Ramos (cell line): ENCODE measurements around the gene CMC4.

Experiments
- in situ Hi-C: fragments of 300-500 bp; cut with MboI; formaldehyde crosslinking; loops from one replicate; pipeline ENCODE4 v1.14.3; 2022; ENCODE audit warnings: low sequenced_read_pairs; ENCODE audit not compliant: unreplicated experiment

Gene CMC4, protein sequence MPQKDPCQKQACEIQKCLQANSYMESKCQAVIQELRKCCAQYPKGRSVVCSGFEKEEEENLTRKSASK

DNA sequence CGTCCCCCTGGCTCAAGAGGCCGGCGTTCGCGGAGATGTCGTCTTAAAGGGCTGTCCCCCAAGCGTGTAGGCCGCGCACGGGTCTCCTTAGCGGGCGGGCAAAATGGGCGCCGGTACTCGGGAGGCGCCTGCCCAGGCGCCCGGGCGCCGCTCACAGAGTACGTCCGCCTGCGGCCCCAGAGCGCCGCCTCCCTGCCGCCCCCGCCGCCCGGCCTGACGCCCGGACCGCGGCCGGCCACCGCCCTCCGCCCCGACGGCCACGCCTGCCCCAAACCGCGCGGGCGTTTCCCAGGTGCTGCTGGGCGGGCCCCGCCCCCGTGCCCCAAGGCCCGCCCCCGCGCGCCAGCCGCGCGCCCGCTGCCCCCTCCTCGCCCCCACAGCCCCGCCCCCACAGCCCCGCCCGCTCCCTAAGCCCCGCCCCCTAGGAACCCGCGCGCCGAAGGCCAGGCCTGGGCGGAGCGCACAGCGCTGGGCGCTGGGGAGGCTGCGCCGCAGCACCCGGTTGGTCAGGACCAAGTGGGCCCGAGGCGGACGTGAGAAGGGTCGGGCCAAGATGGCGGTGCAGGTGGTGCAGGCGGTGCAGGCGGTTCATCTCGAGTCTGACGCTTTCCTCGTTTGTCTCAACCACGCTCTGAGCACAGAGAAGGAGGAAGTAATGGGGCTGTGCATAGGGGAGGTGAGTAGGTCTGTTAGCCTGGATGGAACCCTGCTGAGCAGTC lies at the start of gene CMC4, which contains the start of the genes BRCC3 and MTCP1:
TSS of gene CMC4 (minus strand) at position 162 of the 719 bp plus-strand sequence. CDS start 7,113 bp downstream, outside the sequence.
TSS of gene BRCC3 (plus strand) at position 534 of the 719 bp plus-strand sequence. CDS start at position 554, 20 bp downstream.
TSS of gene MTCP1 (minus strand) at position 162 of the 719 bp plus-strand sequence. CDS start 5,126 bp downstream, outside the sequence.
- in situ Hi-C loops: loop anchor here (25.0 kb wide), 1 partner anchor 309 kb away; the partner anchor contains the start of genes DKC1 and GAB3

DNA sequence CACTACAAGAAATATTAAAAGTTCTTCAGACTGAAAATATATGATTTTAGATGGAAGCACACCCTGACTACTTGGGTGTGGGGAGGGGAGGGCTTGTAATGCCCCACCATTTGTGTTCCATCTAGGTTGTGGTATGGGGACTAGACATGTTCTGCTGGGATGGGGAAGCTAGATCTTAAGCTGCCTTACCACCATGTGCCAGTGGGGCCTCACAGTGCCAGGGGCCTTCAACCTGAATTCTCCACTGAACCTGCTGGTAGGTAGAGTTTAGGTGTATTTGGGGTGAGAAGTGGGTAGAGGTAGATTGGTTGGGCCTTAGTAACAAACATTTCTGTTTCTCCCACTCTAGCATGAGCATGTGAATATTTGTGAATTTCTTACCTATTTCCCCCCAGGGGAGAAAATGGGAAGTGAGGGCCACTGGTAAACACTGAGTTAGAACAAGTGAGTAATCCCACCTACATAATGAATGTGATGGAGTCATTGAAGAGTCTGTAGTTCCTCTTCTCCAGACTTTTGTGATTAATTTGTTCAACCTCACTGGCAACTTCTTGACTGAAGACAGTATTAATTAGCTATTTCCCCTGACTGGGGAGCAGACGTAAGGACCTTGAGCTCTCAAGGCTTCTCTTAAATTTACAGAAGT lies 44.4 kb upstream of the CMC4 start:
- in situ Hi-C loops: no loop called here

DNA sequence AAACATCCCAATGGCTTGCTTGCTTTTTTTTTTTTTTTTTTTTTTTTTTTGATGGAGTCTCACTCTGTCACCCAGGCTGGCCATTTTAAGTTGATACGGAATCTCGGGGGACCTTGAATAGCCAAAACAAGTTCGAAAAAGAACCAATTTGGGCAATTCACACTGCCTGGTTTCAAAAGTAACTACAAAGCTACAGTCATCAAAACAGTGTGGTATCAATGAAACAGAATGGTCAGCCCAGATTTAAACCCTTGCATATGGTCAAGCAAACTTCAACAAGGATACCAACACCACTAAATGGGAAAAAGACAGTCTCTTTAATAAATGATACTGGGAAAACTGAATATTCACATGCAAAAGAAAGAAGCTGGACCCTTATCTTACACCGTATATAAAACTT lies 42.2 kb upstream of the CMC4 start:
- in situ Hi-C loops: no loop called here

DNA sequence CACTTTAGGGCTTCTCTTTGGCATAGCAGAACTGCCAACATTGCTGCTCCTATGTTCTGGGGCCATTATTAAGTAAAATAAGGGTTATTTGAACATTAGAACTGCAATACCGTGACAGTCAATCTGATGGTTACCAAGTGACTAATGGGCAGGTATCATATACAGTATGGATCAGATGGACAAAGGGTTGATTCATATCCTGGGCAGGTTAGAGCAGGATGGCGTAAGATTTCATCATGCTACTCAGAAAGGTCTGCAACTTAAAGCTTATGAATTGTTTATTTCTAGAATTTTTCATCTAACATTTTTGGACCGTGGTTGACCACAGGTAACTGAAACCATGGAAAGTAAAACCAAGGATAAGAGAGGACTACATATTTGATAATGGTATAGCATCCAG lies 41.2 kb upstream of the CMC4 start:
- in situ Hi-C loops: no loop called here

DNA sequence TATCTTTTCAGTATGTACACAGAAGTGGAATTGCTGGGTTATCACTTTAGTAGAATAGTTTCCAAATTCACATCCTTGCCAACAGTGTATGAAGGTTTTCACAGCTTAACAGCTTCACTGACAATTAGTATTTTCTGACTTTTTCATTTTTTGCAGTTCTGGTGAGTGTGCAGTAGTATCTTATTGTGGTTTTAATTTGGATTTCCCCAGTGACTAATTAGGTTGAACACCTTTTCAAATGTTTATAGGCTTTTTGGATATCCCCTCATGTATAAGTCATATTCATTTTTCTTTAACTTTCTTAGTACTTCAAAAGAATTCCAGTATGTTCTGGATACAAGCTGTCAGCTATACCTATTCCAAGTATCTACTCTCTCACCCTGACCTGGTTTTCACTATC lies 37.5 kb upstream of the CMC4 start:
- in situ Hi-C loops: no loop called here

DNA sequence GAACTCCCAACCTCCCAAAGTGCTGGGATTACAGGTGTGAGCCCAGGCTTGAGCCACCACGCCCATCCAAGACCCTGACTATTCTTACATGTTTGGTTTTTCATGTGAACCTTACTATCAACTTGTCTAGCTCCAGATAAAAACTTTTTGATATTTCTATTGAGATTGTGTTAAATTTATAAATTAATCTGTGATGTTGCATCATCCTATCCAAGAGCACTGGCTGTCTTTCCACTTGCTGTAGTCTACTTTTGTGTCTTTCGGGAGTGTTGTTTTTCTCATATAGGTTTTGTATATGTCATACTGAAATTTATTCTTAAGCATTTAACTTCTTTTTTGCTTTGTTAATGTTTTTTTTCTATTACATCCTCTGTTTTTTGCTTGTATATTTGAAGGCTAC lies 35.0 kb upstream of the CMC4 start:
- in situ Hi-C loops: no loop called here

DNA sequence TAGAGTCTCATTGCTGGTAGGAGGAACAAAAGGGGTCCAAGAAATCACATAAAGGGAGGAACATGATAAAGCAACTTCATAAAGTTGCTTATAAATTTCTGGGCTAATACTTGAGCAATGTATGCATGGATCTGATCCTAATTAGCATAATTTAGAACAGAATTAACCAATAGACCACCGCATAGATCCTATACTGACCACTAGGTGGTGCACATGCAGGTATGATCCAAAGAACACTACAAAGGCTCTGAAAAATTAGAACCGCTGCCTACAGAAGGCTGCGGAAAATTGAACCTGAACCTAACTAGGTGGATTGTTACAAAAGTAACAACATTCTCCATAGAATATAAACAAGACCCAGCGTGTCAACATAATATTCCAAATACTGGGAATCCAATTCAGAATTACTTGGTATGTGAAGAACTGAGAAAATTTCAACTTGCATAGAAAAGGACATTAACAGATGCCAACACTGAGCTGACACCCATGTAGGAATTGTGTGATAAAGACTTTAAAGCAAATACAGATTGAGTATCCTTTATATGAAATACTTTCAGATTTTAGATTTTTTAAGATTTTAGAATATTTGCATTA lies 23.6 kb upstream of the CMC4 start:
- in situ Hi-C loops: no loop called here

DNA sequence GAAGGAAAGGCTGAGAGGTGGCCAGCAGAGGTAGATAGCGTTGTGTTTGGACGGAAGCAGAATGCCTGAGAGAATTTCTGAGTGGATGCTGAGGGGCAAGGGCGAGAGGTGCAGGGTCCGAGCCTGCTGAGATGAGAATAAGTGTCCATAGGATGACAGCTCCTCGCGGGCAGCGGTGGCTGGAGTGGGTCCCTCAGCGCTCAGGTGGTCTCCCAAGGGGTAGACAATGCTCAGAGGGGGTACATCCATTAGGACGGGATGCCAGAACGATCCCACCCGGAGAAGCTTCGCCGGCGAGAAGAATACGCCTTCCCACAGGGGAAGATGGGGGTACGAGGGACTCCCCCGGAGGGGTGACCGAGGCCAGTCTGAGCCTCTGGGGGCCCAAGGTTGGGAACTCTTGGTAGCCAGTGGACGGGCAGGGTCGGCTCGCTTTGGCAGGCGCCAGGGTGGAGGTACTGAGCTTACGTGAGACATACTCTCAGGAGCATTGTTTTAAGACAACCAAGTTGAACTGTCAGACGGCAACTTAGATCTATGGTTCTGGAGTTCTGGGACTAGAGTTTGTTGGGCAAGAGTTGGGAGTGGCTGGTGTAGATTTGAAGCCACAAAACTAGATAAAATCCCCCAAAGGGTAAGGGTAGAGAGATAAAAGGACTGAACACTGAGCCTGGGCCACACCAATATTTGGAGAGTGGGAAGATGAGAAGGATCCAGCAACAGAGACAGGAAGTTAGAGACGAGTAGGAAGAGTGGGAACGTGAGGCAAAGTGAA lies 16.2 kb upstream of the CMC4 start:
- in situ Hi-C loops: no loop called here

DNA sequence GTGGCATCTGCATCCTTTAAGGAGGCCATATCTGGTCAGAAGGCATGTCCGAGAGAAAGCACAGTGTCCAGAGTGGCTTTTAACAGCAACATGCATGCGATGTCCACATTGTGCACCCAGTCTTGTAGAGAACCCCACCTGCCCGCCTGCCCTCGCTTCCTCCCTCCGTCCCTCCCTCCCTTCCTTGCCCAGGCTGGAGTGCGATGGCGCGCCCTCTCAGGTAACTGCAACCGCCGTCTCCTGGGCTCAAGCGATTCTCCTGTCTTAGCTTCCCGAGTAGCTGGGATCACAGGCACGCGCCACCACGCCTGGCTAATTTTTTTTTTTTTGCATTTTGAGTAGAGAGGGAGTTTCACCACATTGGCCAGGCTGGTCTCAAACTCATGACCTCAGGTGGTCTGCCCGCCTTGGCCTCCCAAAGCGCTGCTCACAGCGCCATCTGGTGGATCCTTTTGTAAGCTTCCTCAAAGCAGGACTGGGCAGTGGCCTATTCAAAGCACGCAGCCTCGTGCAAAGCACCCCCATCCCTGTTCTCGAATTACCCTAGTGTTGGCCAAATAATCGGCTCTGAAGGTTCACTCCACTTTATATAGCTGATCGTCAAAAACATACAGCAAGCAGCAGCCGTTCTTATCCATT lies 15.4 kb upstream of the CMC4 start:
- in situ Hi-C loops: no loop called here

DNA sequence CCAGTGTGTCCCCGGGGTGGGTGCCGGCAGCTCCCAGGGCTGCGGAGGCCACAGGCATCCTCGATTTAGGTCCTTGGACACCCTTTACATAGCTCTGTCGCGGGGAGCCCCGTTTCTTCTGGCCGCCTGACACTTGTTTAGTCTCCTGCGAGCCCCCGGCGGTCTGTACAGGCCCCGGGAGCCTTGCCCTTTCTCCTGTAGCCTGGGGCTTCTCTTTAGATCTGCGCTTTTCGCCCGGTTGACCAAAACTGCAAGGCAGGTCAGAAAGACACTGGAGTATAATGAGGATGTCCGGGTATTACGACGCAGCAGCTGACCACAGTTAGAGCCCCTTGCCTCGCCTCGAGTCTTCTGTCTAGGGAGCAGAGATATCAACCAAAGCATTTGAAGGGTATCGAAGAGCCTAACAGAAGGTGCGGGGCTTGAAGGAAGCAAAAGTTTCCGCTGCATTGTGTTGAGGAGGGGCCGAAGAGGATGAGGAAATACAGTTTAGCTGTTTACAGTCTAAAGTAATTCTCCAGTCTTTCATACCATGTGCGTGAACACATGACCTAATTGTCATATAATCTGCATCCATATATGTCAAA lies 851 bp upstream of the CMC4 start:
- in situ Hi-C loops: loop anchor here (25.0 kb wide), 1 partner anchor 309 kb away; the partner anchor contains the start of genes DKC1 and GAB3

DNA sequence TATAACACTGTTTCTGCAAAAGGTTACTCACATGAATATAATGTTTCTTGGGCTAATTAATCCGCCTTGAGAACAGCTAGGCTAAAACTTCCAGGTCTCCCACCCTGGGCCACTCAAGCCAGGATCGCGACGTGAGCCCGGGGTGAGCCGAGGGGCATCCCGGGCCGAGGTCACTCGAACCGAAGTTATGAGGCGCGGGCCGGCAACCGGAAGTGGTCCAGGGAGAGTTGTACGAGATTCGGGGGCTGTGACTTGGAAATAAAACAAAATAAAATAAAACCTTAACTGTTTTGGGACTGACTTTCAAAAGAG lies 317 bp downstream of the CMC4 start:
- in situ Hi-C loops: loop anchor here (25.0 kb wide), 1 partner anchor 308 kb away; the partner anchor contains the start of genes DKC1 and GAB3

DNA sequence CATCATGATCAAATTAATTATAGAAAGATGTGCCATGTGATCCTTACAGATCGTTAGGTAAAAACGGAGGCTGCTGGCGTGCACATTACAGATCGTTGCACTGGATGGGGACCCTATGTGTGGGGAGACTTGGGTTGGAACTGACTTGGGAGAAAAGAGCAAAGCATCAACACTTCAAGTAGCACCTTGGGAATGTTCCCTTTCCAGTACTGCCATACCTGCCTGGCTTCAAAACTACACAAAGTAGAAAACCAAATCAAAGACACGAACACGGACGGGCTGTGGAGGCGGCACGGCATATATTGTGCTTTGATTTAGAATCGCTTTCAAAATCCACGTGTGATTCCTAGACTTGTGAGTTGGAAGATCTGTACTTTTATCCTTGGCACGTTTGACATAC lies 898 bp downstream of the CMC4 start:
- in situ Hi-C loops: loop anchor here (25.0 kb wide), 1 partner anchor 308 kb away; the partner anchor contains the start of genes DKC1 and GAB3

DNA sequence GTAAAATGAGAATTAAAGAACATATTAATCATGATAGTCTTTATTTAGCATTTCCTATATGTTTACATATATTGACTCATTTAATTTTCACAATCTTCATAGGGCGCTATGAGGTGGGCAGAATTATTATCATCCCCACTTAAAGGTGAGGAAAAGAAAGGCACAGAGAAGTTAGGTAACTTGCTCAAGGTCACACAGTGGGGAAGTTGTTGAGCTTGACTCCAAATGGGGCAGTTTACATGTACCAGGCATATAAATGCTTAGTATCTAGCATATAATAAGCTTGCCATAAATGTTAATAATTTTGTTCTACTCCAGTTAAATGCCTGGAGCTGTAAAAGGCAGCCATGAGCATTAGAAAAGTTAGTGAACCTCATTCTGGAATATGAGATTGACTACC lies 1.5 kb downstream of the CMC4 start:
- in situ Hi-C loops: loop anchor here (25.0 kb wide), 1 partner anchor 307 kb away; the partner anchor contains the start of genes DKC1 and GAB3

DNA sequence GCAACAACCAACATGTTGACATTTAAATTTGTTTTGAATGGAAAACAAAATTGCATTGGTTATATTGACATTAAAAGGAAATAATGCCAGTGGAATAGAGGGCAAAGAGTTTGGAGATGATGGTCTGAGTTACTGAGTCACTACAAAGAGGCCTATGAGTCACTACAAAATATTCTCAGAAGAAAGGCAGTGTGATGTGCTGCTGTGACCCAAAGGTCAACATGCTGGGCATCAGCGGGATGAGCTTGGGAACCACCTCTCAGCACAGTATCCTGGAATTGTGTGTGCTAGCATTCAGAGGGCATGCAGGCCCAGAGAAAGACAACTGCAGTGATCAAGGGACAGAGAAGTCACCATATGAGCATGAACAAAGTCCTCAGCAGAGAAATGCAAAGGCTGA lies 2.8 kb downstream of the CMC4 start:
- in situ Hi-C loops: loop anchor here (25.0 kb wide), 1 partner anchor 306 kb away; the partner anchor contains the start of genes DKC1 and GAB3

DNA sequence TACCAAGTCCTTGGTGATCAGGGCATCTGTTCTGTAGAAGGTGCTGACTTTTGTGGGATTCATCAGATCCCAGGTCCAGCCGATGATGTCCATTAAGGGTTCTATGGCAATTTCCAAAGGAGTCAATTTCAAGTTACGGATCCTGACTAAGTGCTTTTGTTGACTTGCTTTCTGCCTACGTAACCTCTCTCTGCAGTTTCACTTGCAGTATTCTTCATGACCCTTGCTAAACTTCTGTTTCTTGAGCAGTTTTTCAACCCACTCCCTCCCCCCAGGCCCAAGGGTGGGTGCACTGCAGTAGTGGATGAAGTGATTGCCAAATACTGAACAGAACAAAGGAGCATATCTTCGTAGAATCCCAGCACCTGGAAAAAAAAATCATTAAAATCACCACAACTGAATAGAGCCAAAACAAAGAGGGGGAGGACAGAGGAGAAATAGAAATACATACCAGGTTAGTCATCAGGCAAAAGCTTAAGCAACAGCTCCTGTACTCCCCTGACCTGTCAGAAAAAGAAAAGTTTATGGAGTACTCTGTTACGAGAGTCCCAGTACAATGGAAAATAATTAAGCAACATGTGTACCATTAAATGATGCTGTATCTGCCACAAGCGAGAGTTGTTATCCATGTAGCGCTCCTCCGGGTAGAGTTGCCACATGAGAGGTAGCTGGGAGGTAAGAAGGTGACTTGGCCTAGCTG lies 5.8 kb downstream of the CMC4 start:
- in situ Hi-C loops: loop anchor here (25.0 kb wide), 1 partner anchor 303 kb away; the partner anchor contains the start of genes DKC1 and GAB3

DNA sequence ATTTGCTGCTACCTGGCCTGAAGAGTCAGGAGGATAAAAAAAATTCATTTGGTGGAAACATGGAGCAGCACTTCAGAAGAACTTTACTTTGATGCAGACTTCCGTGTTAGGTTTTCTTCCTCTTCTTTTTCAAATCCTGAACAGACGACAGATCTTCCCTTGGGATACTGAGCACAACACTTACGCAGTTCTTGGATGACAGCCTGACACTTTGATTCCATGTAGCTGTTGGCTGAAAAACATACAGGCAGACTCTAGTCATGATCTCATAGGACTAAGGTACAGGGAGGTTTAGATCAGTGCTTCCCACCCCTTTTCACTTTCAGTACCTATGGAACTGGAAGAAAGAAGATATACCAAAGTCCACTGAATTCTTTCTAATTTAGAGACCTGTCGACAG lies 9.2 kb downstream of the CMC4 start:
- in situ Hi-C loops: loop anchor here (25.0 kb wide), 1 partner anchor 299 kb away; the partner anchor contains the start of genes DKC1 and GAB3

DNA sequence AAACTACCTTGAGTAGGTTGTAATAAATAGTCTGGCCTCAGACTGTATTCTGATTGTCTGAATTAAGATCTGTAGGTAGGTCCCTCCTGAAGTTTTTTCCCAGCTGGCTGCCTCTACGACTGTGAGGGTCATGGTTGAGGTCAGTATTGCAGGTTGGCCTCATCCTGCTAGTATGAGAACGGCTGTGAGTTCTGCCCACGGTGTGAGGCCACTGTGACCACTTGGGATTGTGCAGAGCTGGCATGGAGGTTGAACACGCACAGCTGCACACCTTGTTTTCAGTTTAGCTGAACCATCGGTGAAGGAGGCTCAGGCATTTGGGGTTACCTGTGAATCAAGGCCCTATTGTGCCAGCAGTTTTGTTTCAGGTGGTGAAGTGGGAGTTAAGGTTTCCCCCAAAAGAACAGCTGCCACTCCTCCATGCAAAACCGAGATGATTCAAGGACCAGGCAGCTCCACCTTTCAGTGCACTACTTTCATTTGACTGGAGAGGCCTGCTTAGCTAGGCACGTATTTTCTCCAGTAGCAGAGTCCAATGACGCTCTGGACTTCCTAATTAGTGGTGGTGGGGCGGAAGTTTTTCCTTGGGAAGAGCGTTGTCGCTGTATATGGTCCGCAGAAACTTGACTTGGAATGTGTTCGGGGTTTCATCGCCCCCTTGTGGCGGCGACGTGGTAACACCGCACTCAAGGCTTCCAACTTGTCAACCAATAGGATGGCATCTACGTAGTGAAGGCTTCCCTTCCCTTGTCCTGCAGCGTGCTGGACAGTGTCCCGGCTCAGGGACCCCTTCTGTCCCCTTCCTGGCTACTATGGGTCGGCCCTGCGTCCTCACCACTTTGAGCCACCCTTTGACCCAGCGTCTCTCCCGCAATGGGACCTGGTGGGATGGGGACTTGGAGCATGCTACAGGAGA lies 13.8 kb downstream of the CMC4 start:
- in situ Hi-C loops: loop anchor here (10.0 to 25.0 kb wide), 2 partner anchors 72 to 295 kb away; partner anchors contain the start of genes DKC1 and GAB3
